Vagina (tissue), 2 donors: Measurements from ENCODE around the gene E2F6.

Experiments
- POLR2A ChIP-seq, 2 donors: fragments of 450-650 bp; IDR thresholded peaks; one replicate each; pipeline ENCODE4 v1.6.1; 2017; ENCODE audit warnings: antibody characterized with exemption in 2 of 2, mild to moderate bottlenecking in 2 of 2, moderate library complexity in 2 of 2
- TF ChIP-seq, protein P1 (sequence below), 3 experiments: fragments of 450-650 bp in 2 of 3; fragments of 200-600 bp in 1 of 3; sonication (generic) in 1 of 3; IDR thresholded peaks; one replicate each; pipeline ENCODE4 v1.5.1; 2017 to 2019; ENCODE audit warnings: antibody characterized with exemption in 3 of 3, mild to moderate bottlenecking in 2 of 3, moderate library complexity in 2 of 3

DNA sequence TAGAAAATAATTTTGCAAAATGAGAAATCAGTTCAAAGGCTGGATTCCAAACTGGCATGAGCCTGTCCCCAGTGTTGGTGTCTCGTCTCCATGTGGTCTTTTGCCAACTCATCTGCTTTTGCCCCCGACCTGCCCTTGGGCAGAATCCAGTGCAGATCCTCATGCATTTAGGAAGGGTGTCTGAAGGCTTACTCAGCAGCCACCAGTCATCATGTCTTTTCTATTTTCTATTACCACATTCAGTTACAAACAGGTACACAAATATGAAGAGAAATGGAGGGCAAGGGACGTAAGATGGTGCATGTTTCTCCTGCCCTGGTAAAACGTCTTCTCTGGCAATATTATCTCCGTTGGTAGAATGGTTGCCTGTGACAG lies 43.5 kb downstream of the E2F6 start:
- TF ChIP-seq, protein P1, sequence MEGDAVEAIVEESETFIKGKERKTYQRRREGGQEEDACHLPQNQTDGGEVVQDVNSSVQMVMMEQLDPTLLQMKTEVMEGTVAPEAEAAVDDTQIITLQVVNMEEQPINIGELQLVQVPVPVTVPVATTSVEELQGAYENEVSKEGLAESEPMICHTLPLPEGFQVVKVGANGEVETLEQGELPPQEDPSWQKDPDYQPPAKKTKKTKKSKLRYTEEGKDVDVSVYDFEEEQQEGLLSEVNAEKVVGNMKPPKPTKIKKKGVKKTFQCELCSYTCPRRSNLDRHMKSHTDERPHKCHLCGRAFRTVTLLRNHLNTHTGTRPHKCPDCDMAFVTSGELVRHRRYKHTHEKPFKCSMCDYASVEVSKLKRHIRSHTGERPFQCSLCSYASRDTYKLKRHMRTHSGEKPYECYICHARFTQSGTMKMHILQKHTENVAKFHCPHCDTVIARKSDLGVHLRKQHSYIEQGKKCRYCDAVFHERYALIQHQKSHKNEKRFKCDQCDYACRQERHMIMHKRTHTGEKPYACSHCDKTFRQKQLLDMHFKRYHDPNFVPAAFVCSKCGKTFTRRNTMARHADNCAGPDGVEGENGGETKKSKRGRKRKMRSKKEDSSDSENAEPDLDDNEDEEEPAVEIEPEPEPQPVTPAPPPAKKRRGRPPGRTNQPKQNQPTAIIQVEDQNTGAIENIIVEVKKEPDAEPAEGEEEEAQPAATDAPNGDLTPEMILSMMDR (IDR thresholded peaks at IDR 0.05) = no peak
- no peak for TF ChIP-seq POLR2A (IDR thresholded peaks at IDR 0.05)
